Activated B cell treated with CpG ODN at 0.5 μM for 24 hours (primary cell): ENCODE data around the gene DPM2. TPM values are rescaled to one million over a fixed set of nuclear protein-coding genes. Genes with fewer than 3 reads are reported as not detected.

Experiments
- ATAC-seq: fragments of 200-7000 bp; cut with Tn5 transposase; one replicate; pipeline ENCODE4 v1.10.0; 2021; ENCODE audit warnings: low read depth, mild to moderate bottlenecking, moderate library complexity
- CTCF ChIA-PET: fragments of 350-600 bp; sonication (Branson Sonifier 250); formaldehyde crosslinking; loops from one replicate; lab custom pipeline; 2021; ENCODE audit warnings: antibody characterized with exemption; lab: Charles Lee
- POLR2A ChIA-PET: fragments of 350-600 bp; sonication (Branson Sonifier 250); formaldehyde crosslinking; loops from one replicate; lab custom pipeline; 2021; ENCODE audit warnings: antibody characterized with exemption; lab: Charles Lee
- DNase-seq: peaks from one replicate; pipeline ENCODE4 v3.0.0; 2022
- H3K27ac Mint-ChIP-seq: one replicate; pipeline ENCODE4 v1.8.0; 2020; ENCODE audit warnings: mixed read lengths
- H3K27me3 Mint-ChIP-seq: one replicate; pipeline ENCODE4 v1.8.0; 2021; ENCODE audit warnings: mixed read lengths
- H3K36me3 Mint-ChIP-seq: one replicate; pipeline ENCODE4 v1.8.0; 2021; ENCODE audit warnings: low read depth, mixed read lengths
- H3K4me1 Mint-ChIP-seq: one replicate; pipeline ENCODE4 v1.8.0; 2021; ENCODE audit warnings: mixed read lengths
- H3K4me3 Mint-ChIP-seq: one replicate; pipeline ENCODE4 v1.8.0; 2020; ENCODE audit warnings: mild to moderate bottlenecking, mixed read lengths
- H3K9me3 Mint-ChIP-seq: one replicate; pipeline ENCODE4 v1.8.0; 2020; ENCODE audit warnings: mixed read lengths
- CTCF ChIP-seq: fragments of 200-600 bp; IDR thresholded peaks from one replicate; pipeline ENCODE4 v1.8.0; 2022; ENCODE audit warnings: antibody characterized with exemption, mild to moderate bottlenecking
- intact Hi-C: fragments of 100-400 bp; cut with micrococcal nuclease; formaldehyde crosslinking; loops from one replicate; pipeline ENCODE4 v1.15.1; 2024
- total RNA-seq: library from RNA; stranded (reverse); gene quantifications from 2 replicates; pipeline ENCODE4 v1.2.3, GENCODE V29; 2022

The DPM2 gene
- total RNA-seq, 1 donor from 2014 or later: 50.6 TPM

GRCh38 chr9:127893392-127893791 is 44.3 kb downstream of the DPM2 start:
- DNase-seq (no peak), ATAC-seq (no peak)
- POLR2A ChIA-PET: no interaction called here
- CTCF ChIA-PET: no interaction called here
- Mint-ChIP-seq H3K9me3 (peaks cover 5% of the 10 kb centered on the region), H3K4me1 (peaks cover 14% of the 10 kb centered on the region), H3K4me3 (no peak overlapping the region), H3K27me3 (no peaks in the 10 kb centered on the region), H3K36me3 (peaks cover 68% of the 10 kb centered on the region), H3K27ac (no peak overlapping the region)
- no peak for TF ChIP-seq CTCF
- intact Hi-C loops: no loop called here

- ChIA-PET CTCF (no interaction called here), POLR2A (no interaction called here)
- DNase-seq: no peak
- H3K27ac Mint-ChIP-seq: no peak overlapping the region
- peaks cover 69% of the 10 kb centered on the region for H3K36me3 Mint-ChIP-seq
- peaks cover 5% of the 10 kb centered on the region for H3K9me3 Mint-ChIP-seq
- no peak overlapping the region for H3K4me3 Mint-ChIP-seq
- no peak for TF ChIP-seq CTCF
- intact Hi-C loops: no loop called here
- H3K4me1 Mint-ChIP-seq: peaks cover 10% of the 10 kb centered on the region
- H3K27me3 Mint-ChIP-seq: no peaks in the 10 kb centered on the region
- no peak for ATAC-seq
Observed at GRCh38 chr9:127892831-127893230, 44.8 kb downstream of the DPM2 start.

- no peak for TF ChIP-seq CTCF
- H3K27me3 Mint-ChIP-seq: no peaks in the 10 kb centered on the region
- peaks cover 1% of the 10 kb centered on the region for H3K9me3 Mint-ChIP-seq
- ChIA-PET CTCF (interaction anchor here (0.8 to 1.4 kb wide), 3 partner anchors 21 to 155 kb away, joined by 3 to 5 read pairs (median 3); partner anchors contain the start of gene TOR2A), POLR2A (interaction anchor here (0.5 to 2.3 kb wide), 4 partner anchors 8 to 16 kb away, joined by 3 to 7 read pairs (median 4); no protein-coding TSS in a partner anchor)
- intact Hi-C loops: no loop called here
- no peak overlapping the region for H3K4me3 Mint-ChIP-seq
- H3K36me3 Mint-ChIP-seq: peaks cover 73% of the 10 kb centered on the region
- ATAC-seq: no peak
- no peak overlapping the region for H3K27ac Mint-ChIP-seq
- peaks cover 4% of the 10 kb centered on the region for H3K4me1 Mint-ChIP-seq
- DNase-seq: no peak
Observed at GRCh38 chr9:127890053-127890452, 47.6 kb downstream of the DPM2 start.

- H3K4me3 Mint-ChIP-seq: no peak overlapping the region
- intact Hi-C loops: no loop called here
- POLR2A ChIA-PET: interaction anchor here (2.5 kb wide), 1 partner anchor 28 kb away, joined by 19 read pairs; the partner anchor contains the start of gene ST6GALNAC4
- no peaks in the 10 kb centered on the region for H3K9me3 Mint-ChIP-seq
- H3K27ac Mint-ChIP-seq: no peak overlapping the region
- CTCF ChIA-PET: interaction anchor here (0.9 to 2.1 kb wide), 2 partner anchors 18 to 34 kb away, joined by 3 to 11 read pairs; no protein-coding TSS in a partner anchor
- ATAC-seq (peak; percentile 80), DNase-seq (no peak)
- TF ChIP-seq CTCF: no peak
- H3K4me1 Mint-ChIP-seq: peaks cover 18% of the 10 kb centered on the region
- H3K36me3 Mint-ChIP-seq: peaks cover 53% of the 10 kb centered on the region
- no peaks in the 10 kb centered on the region for H3K27me3 Mint-ChIP-seq
Observed at GRCh38 chr9:127887792-127888191, 49.9 kb downstream of the DPM2 start.

GRCh38 chr9:127886401-127886972 is 51.2 kb downstream of the DPM2 start:
- intact Hi-C loops: no loop called here
- DNase-seq (no peak), ATAC-seq (no peak)
- no peak overlapping the region for H3K27ac Mint-ChIP-seq
- H3K9me3 Mint-ChIP-seq: no peaks in the 10 kb centered on the region
- CTCF ChIA-PET: interaction anchor here (0.9 to 2.1 kb wide), 2 partner anchors 16 to 35 kb away, joined by 3 to 11 read pairs; no protein-coding TSS in a partner anchor
- no peak for TF ChIP-seq CTCF
- H3K4me3 Mint-ChIP-seq: no peak overlapping the region
- H3K4me1 Mint-ChIP-seq: peaks cover 22% of the 10 kb centered on the region
- POLR2A ChIA-PET: interaction anchor here (0.6 to 2.5 kb wide), 2 partner anchors 30 to 42 kb away, joined by 4 to 19 read pairs; partner anchors contain the start of gene ST6GALNAC4
- H3K27me3 Mint-ChIP-seq: no peaks in the 10 kb centered on the region
- peaks cover 44% of the 10 kb centered on the region for H3K36me3 Mint-ChIP-seq
